ENCODE measurements around the gene COPZ2. TPM values are rescaled to one million over a fixed set of nuclear protein-coding genes. Genes with fewer than 3 reads are reported as not detected.
"Not testable (repeated sequence)": the region's sequence is repeated elsewhere in the genome, so short reads cannot be mapped to it uniquely, and the experiment has no call there.

The COPZ2 gene
- total RNA-seq, 1 donor from 2014 or later = 49.4 TPM

- Mint-ChIP-seq H3K27me3 (ENCODE audit: unreplicated experiment) (peaks cover 8% of the 10 kb centered on the region), H3K9me3 (ENCODE audit: unreplicated experiment) (no peaks in the 10 kb centered on the region), H3K4me3 (ENCODE audit: unreplicated experiment) (peak overlapping the region; percentile 66), H3K4me1 (ENCODE audit: unreplicated experiment) (peaks cover 37% of the 10 kb centered on the region), H3K27ac (ENCODE audit: unreplicated experiment) (peak overlapping the region; percentile 83), H3K36me3 (ENCODE audit: unreplicated experiment) (no peaks in the 10 kb centered on the region)
- peak; percentile 93 for DNase-seq (ENCODE audit: extremely low spot score, unreplicated experiment)
- TF ChIP-seq CTCF (IDR thresholded peaks at IDR 0.05) = peak; percentile 40
Measured at GRCh38 chr17:48023400-48024148, 14.0 kb downstream of the COPZ2 start.

- peaks cover 37% of the 10 kb centered on the region for H3K4me1 Mint-ChIP-seq (ENCODE audit: unreplicated experiment)
- peaks cover 8% of the 10 kb centered on the region for H3K27me3 Mint-ChIP-seq (ENCODE audit: unreplicated experiment)
- H3K36me3 Mint-ChIP-seq (ENCODE audit: unreplicated experiment) = no peaks in the 10 kb centered on the region
- peak overlapping the region; percentile 83 for H3K27ac Mint-ChIP-seq (ENCODE audit: unreplicated experiment)
- no peak for DNase-seq (ENCODE audit: extremely low spot score, unreplicated experiment)
- no peak overlapping the region for H3K4me3 Mint-ChIP-seq (ENCODE audit: unreplicated experiment)
- no peaks in the 10 kb centered on the region for H3K9me3 Mint-ChIP-seq (ENCODE audit: unreplicated experiment)
- no peak for TF ChIP-seq CTCF (IDR thresholded peaks at IDR 0.05)
Measured at GRCh38 chr17:48022901-48023300, 14.7 kb downstream of the COPZ2 start.

GRCh38 chr17:48021934-48022333 is 15.7 kb downstream of the COPZ2 start:
- DNase-seq (ENCODE audit: extremely low spot score, unreplicated experiment) = no peak
- Mint-ChIP-seq H3K27me3 (ENCODE audit: unreplicated experiment) (peaks cover 8% of the 10 kb centered on the region), H3K4me3 (ENCODE audit: unreplicated experiment) (no peak overlapping the region), H3K27ac (ENCODE audit: unreplicated experiment) (no peak overlapping the region), H3K4me1 (ENCODE audit: unreplicated experiment) (peaks cover 35% of the 10 kb centered on the region), H3K36me3 (ENCODE audit: unreplicated experiment) (no peaks in the 10 kb centered on the region), H3K9me3 (ENCODE audit: unreplicated experiment) (no peaks in the 10 kb centered on the region)
- no peak for TF ChIP-seq CTCF (IDR thresholded peaks at IDR 0.05)

DNA sequence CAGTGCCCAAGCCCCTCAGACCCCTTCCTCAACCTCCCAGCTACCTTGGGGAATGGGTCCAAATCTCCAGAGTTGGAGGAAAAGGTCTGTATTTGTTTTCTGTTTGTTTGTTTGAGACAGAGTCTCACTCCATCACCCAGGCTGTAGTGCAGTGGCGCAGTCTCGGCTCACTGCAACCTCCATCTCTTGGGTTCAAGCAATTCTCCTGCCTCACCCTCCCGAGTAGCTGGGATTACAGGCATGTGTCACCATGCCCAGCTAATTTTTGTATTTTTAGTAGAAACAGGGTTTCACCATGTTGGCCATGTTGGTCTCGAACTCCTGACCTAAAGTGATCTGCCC is 19.8 kb downstream of the COPZ2 start:
- H3K4me1 Mint-ChIP-seq (ENCODE audit: unreplicated experiment); H3K9me3 Mint-ChIP-seq (ENCODE audit: unreplicated experiment); DNase-seq (ENCODE audit: extremely low spot score, unreplicated experiment); H3K27ac Mint-ChIP-seq (ENCODE audit: unreplicated experiment); H3K36me3 Mint-ChIP-seq (ENCODE audit: unreplicated experiment); H3K4me3 Mint-ChIP-seq (ENCODE audit: unreplicated experiment): not testable (repeated sequence)
- peaks cover 15% of the 10 kb centered on the region for H3K27me3 Mint-ChIP-seq (ENCODE audit: unreplicated experiment)

- peaks cover 10% of the 10 kb centered on the region for H3K4me1 Mint-ChIP-seq (ENCODE audit: unreplicated experiment)
- H3K27ac Mint-ChIP-seq (ENCODE audit: unreplicated experiment) = no peak overlapping the region
- no peaks in the 10 kb centered on the region for H3K9me3 Mint-ChIP-seq (ENCODE audit: unreplicated experiment)
Measured at GRCh38 chr17:48016112-48016511, 21.5 kb downstream of the COPZ2 start.

More at GRCh38 chr17:48016112-48016511, 21.5 kb downstream of the COPZ2 start:
- Mint-ChIP-seq H3K36me3 (ENCODE audit: unreplicated experiment) (no peaks in the 10 kb centered on the region), H3K27me3 (ENCODE audit: unreplicated experiment) (peaks cover 14% of the 10 kb centered on the region), H3K4me3 (ENCODE audit: unreplicated experiment) (no peak overlapping the region)
- no peak for TF ChIP-seq CTCF (IDR thresholded peaks at IDR 0.05)
- no peak for DNase-seq (ENCODE audit: extremely low spot score, unreplicated experiment)
